Measurements from ENCODE around the gene SH2D3A. TPM values are rescaled to one million over a fixed set of nuclear protein-coding genes. Genes with fewer than 3 reads are reported as not detected.

The SH2D3A gene
- total RNA-seq, 1 donor from 2014 or later = 26.0 TPM

- Histone ChIP-seq H3K36me3 (peaks cover 23% of the 10 kb centered on the region), H3K4me3 (no peak overlapping the region), H3K27ac (no peak overlapping the region), H3K9me3 (no peaks in the 10 kb centered on the region), H3K4me1 (no peaks in the 10 kb centered on the region), H3K27me3 (no peaks in the 10 kb centered on the region)
- no peak for TF ChIP-seq CTCF (IDR thresholded peaks at IDR 0.05)
- DNase-seq (no peak), ATAC-seq (no peak)
- intact Hi-C loops (cut with DNase I) = no loop called here
Measured at GRCh38 chr19:6713773-6714692, 53.2 kb downstream of the SH2D3A start.

GRCh38 chr19:6712692-6713670, 54.3 kb downstream of the SH2D3A start:
- intact Hi-C loops (cut with DNase I) = no loop called here
- H3K9me3 ChIP-seq = no peaks in the 10 kb centered on the region
- H3K4me3 ChIP-seq = no peak overlapping the region
- peaks cover 23% of the 10 kb centered on the region for H3K36me3 ChIP-seq
- H3K27me3 ChIP-seq = no peaks in the 10 kb centered on the region
- no peak for ATAC-seq
- TF ChIP-seq CTCF (IDR thresholded peaks at IDR 0.05) = no peak
- no peaks in the 10 kb centered on the region for H3K4me1 ChIP-seq
- no peak overlapping the region for H3K27ac ChIP-seq
- DNase-seq = no peak

- TF ChIP-seq CTCF (IDR thresholded peaks at IDR 0.05) = no peak
- intact Hi-C loops (cut with DNase I) = no loop called here
- Histone ChIP-seq H3K4me3 (no peak overlapping the region), H3K27me3 (no peaks in the 10 kb centered on the region), H3K9me3 (no peaks in the 10 kb centered on the region), H3K27ac (no peak overlapping the region), H3K4me1 (no peaks in the 10 kb centered on the region), H3K36me3 (peaks cover 24% of the 10 kb centered on the region)
- ATAC-seq (no peak), DNase-seq (no peak)
Measured at GRCh38 chr19:6712231-6712630, 55.0 kb downstream of the SH2D3A start.

- H3K27ac ChIP-seq = no peak overlapping the region
- no peak for DNase-seq
- no peak for ATAC-seq
- TF ChIP-seq CTCF (IDR thresholded peaks at IDR 0.05) = no peak
- H3K4me3 ChIP-seq = no peak overlapping the region
- no peaks in the 10 kb centered on the region for H3K9me3 ChIP-seq
- H3K4me1 ChIP-seq = no peaks in the 10 kb centered on the region
- no peaks in the 10 kb centered on the region for H3K27me3 ChIP-seq
- H3K36me3 ChIP-seq = peaks cover 24% of the 10 kb centered on the region
- intact Hi-C loops (cut with DNase I) = no loop called here
Measured at GRCh38 chr19:6711605-6712004, 55.6 kb downstream of the SH2D3A start.

- intact Hi-C loops (cut with DNase I) = no loop called here
- no peak for TF ChIP-seq CTCF (IDR thresholded peaks at IDR 0.05)
- peaks cover 24% of the 10 kb centered on the region for H3K36me3 ChIP-seq
- no peak overlapping the region for H3K4me3 ChIP-seq
- H3K9me3 ChIP-seq = no peaks in the 10 kb centered on the region
- no peaks in the 10 kb centered on the region for H3K27me3 ChIP-seq
- no peak for ATAC-seq
- no peak for DNase-seq
- H3K27ac ChIP-seq = no peak overlapping the region
- H3K4me1 ChIP-seq = no peaks in the 10 kb centered on the region
Measured at GRCh38 chr19:6711078-6711361, 56.2 kb downstream of the SH2D3A start.

All from upper lobe of right lung (tissue), 1 donor.